HepG2 (cell line): Measurements from ENCODE around the gene PPHLN1. TPM values are rescaled to one million over a fixed set of nuclear protein-coding genes. Genes with fewer than 3 reads are reported as not detected.

Experiments
- ATAC-seq: fragments of 200-7000 bp; cut with Tn5 transposase; 3 replicates; pipeline ENCODE4 v1.9.1; 2020; ENCODE audit warnings: mild to moderate bottlenecking, moderate library complexity
- BruUV-seq: library from RNA; stranded (reverse); fragments of 400-500 nt; replicated peaks from 2 replicates; lab custom pipeline; 2021; lab: Mats Ljungman, UMichigan
- CTCF ChIA-PET: fragments of 300-600 bp; formaldehyde crosslinking; extraction: SDS; loops from one replicate; lab custom pipeline; 2021; ENCODE audit warnings: low total read pairs, inconsistent platforms, low intra/inter-chr PET ratio; lab: Yijun Ruan, JAX
- POLR2A ChIA-PET: fragments of 350-600 bp; sonication (Branson Sonifier 250); formaldehyde crosslinking; loops from one replicate; lab custom pipeline; 2020; ENCODE audit warnings: antibody characterized with exemption, inconsistent platforms; lab: Yijun Ruan, JAX
- DNase-seq: peaks from one replicate; pipeline ENCODE4 v3.0.0-alpha.2; 2015; ENCODE audit warnings: low spot score
- FAIRE-seq: peaks from 3 replicates; lab custom pipeline; 2011; peaks lifted over from hg19 to GRCh38; lab: Jason Lieb, UNC
- H2AFZ ChIP-seq: one replicate; pipeline ENCODE4 v1.6.1; 2011; ENCODE audit warnings: low read length, inconsistent platforms
- H3K27ac ChIP-seq: fragments of 300-600 bp; 3 replicates; pipeline ENCODE4 v1.8.0; 2011; ENCODE audit warnings: mixed run types, mild to moderate bottlenecking, mixed read lengths, low read length, inconsistent platforms; ENCODE audit not compliant: insufficient read depth; ENCODE audit errors: extremely low read length
- H3K27me3 ChIP-seq, 2 experiments: fragments of 200-600 bp in 1 of 2; 2 replicates in 1 of 2; 3 replicates in 1 of 2; pipeline versions ENCODE4 v1.6.0 to v1.8.0; 2011; ENCODE audit warnings: low read length in 2 of 2, mild to moderate bottlenecking in 2 of 2, moderate library complexity in 2 of 2, inconsistent platforms in 1 of 2; ENCODE audit not compliant: insufficient read depth in 2 of 2, control insufficient read depth in 1 of 2
- H3K36me3 ChIP-seq, 2 experiments: fragments of 200-600 bp in 1 of 2; replicated peaks in 1 of 2; 2 replicates in 1 of 2; 3 replicates in 1 of 2; pipeline versions ENCODE4 v1.5.1 to v1.8.0; 2011; ENCODE audit warnings: low read length in 2 of 2, inconsistent platforms in 1 of 2; ENCODE audit not compliant: insufficient read depth in 2 of 2, control insufficient read depth in 1 of 2
- H3K4me1 ChIP-seq: 2 replicates; pipeline ENCODE4 v1.5.1; 2012; ENCODE audit warnings: low read length, inconsistent platforms; ENCODE audit not compliant: insufficient read depth
- H3K4me2 ChIP-seq: 2 replicates; pipeline ENCODE4 v1.6.0; 2011; ENCODE audit warnings: low read depth, low read length, inconsistent platforms
- H3K4me3 ChIP-seq, 3 experiments: fragments of 200-600 bp in 1 of 3; sonication (generic), shearing (Covaris generic) in 1 of 3; replicated peaks in 1 of 3; 2 replicates each; pipeline ENCODE4 v1.5.1; 2011 to 2016; ENCODE audit warnings: low read length in 3 of 3, inconsistent platforms in 2 of 3, low read depth in 2 of 3, mild to moderate bottlenecking in 2 of 3, control low read depth in 1 of 3, mixed read lengths in 1 of 3; ENCODE audit not compliant: insufficient read depth in 1 of 3
- H3K79me2 ChIP-seq: one replicate; pipeline ENCODE4 v1.6.1; 2011; ENCODE audit warnings: low read length, inconsistent platforms; ENCODE audit not compliant: insufficient read depth
- H3K9ac ChIP-seq: 2 replicates; pipeline ENCODE4 v1.6.0; 2011; ENCODE audit warnings: mild to moderate bottlenecking, low read depth, low read length, inconsistent platforms; ENCODE audit not compliant: insufficient read depth
- H3K9me3 ChIP-seq: 2 replicates; pipeline ENCODE4 v1.5.1; 2012; ENCODE audit warnings: mild to moderate bottlenecking, low read length
- H4K20me1 ChIP-seq: 2 replicates; pipeline ENCODE4 v1.6.0; 2011; ENCODE audit warnings: inconsistent platforms, mild to moderate bottlenecking, low read length, moderate library complexity; ENCODE audit not compliant: insufficient read depth
- CEBPB ChIP-seq: IDR thresholded peaks from 2 replicates; pipeline ENCODE4 v1.6.1; 2011; ENCODE audit warnings: low read depth, low read length, improper control_type of control experiment, borderline replicate concordance
- FOXM1 ChIP-seq: sonication (generic); formaldehyde crosslinking; IDR thresholded peaks from 2 replicates; pipeline ENCODE4 v1.5.0; 2020; ENCODE audit warnings: missing genetic modification reagents
- HNF4A ChIP-seq: sonication (generic); formaldehyde crosslinking; IDR thresholded peaks from 2 replicates; pipeline ENCODE4 v1.4.0; 2020; ENCODE audit warnings: missing genetic modification reagents
- IRX3 ChIP-seq: sonication (generic); formaldehyde crosslinking; IDR thresholded peaks from 2 replicates; pipeline ENCODE4 v1.8.1; 2023; ENCODE audit warnings: mild to moderate bottlenecking, low read depth, missing genetic modification reagents, borderline replicate concordance
- NFE2 ChIP-seq: sonication (generic); formaldehyde crosslinking; IDR thresholded peaks from 2 replicates; pipeline ENCODE4 v1.4.0; 2020; ENCODE audit warnings: missing genetic modification reagents
- PHF20 ChIP-seq: sonication (generic); formaldehyde crosslinking; IDR thresholded peaks from 2 replicates; pipeline ENCODE4 v1.5.0; 2020; ENCODE audit warnings: mild to moderate bottlenecking, missing genetic modification reagents
- RARA ChIP-seq: IDR thresholded peaks from 2 replicates; pipeline ENCODE4 v1.6.1; 2016; ENCODE audit warnings: missing genetic modification reagents, missing compliant biosample characterization
- SNAPC5 ChIP-seq: sonication (generic); formaldehyde crosslinking; IDR thresholded peaks from 2 replicates; pipeline ENCODE4 v1.8.1; 2023; ENCODE audit warnings: mild to moderate bottlenecking, missing genetic modification reagents, borderline replicate concordance
- XBP1 ChIP-seq: sonication (generic); formaldehyde crosslinking; IDR thresholded peaks from 2 replicates; pipeline ENCODE4 v1.5.0; 2020; ENCODE audit warnings: missing genetic modification reagents
- ZBED4 ChIP-seq: sonication (generic); formaldehyde crosslinking; IDR thresholded peaks from 2 replicates; pipeline ENCODE4 v1.4.0; 2020; ENCODE audit warnings: missing genetic modification reagents, borderline replicate concordance
- ZNF292 ChIP-seq: sonication (generic); formaldehyde crosslinking; IDR thresholded peaks from 2 replicates; pipeline ENCODE4 v1.8.1; 2022; ENCODE audit warnings: mild to moderate bottlenecking, low read depth, missing genetic modification reagents, borderline replicate concordance
- WGBS: methylation state at CpG from one replicate; pipeline ENCODE4 v1.1.6; 2017; ENCODE audit warnings: low lambda C conversion rate; 5-methylcytosine and 5-hydroxymethylcytosine counted together
- in situ Hi-C: cut with HindIII; loops from 2 replicates; pipeline ENCODE4 v1.10.0; 2017; ENCODE audit warnings: low pct_unique_long_range_greater_than_20kb; ENCODE audit not compliant: extremely low pct_ligation_motif_present
- intact Hi-C: fragments of 100-400 bp; cut with micrococcal nuclease; formaldehyde crosslinking; loops from one replicate; pipeline ENCODE4 v1.10.0; 2022; ENCODE audit not compliant: unreplicated experiment
- polyA plus RNA-seq, 8 experiments: library from polyadenylated mRNA; depleted of rRNA in 3 of 8; stranded (reverse) in 7 of 8; unstranded in 1 of 8; fragments of >200 nt; fragmentation: Illumina TruSeq in 4 of 8; extraction: Trizol in 4 of 8; gene quantifications; 2 replicates each; pipeline versions ENCODE4 v1.2.1 to v1.2.3, GENCODE V29; 2011 to 2016; ENCODE audit warnings: low read depth in 4 of 8, missing spikeins in 1 of 8, mixed read lengths in 1 of 8; ENCODE audit not compliant: insufficient read depth in 1 of 8
- total RNA-seq, 5 experiments: library from RNA; depleted of rRNA; stranded (reverse); fragments of >200 nt; fragmentation: Illumina TruSeq; extraction: Trizol; gene quantifications; 2 replicates each; pipeline ENCODE4 v1.2.3, GENCODE V29; 2016; ENCODE audit warnings: low read depth in 1 of 5

Gene PPHLN1
- total and polyA plus RNA-seq, 2 of the 13 experiments (the other 11 are each of a cell fraction or from before 2014, with no cell fraction given): 43.4 to 66.0 TPM

- TF ChIP-seq SNAPC5 (CRISPR knock-in tag): no peak
- no peak for TF ChIP-seq XBP1
- no peak for TF ChIP-seq FOXM1 (CRISPR knock-in tag)
These were observed 44.1 kb upstream of the PPHLN1 start (continued) for GRCh38 chr12:42281844-42282243.

- POLR2A ChIA-PET: no interaction called here
- CTCF ChIA-PET: no interaction called here
- Histone ChIP-seq H3K4me1 (peaks cover 16% of the 10 kb centered on the region), H3K79me2 (no peaks in the 10 kb centered on the region), H3K9ac (no peak overlapping the region), H3K27ac (no peak overlapping the region), H4K20me1 (no peaks in the 10 kb centered on the region), H3K9me3 (no peaks in the 10 kb centered on the region), H2AFZ (no peak overlapping the region), H3K36me3 (no peaks in the 10 kb centered on the region), H3K4me2 (peak overlapping the region; percentile 23; the same call in 1 of the 2 replicates)
- FAIRE-seq (no peak), DNase-seq (peak; percentile 6)
- 0% methylated on average over 2 of the region's 2 CpGs for WGBS
- TF ChIP-seq CEBPB: 0 out of 2 replicates have a peak, but pooled peaks have one; percentile 11
- TF ChIP-seq ZNF292: no peak
- no peak for TF ChIP-seq ZBED4
- TF ChIP-seq HNF4A: peak; percentile 42; the same call in 1 of the 2 replicates
- no peak for TF ChIP-seq NFE2 (CRISPR knock-in tag)
- TF ChIP-seq RARA: peak; percentile 62
- TF ChIP-seq PHF20 (CRISPR knock-in tag): no peak
- TF ChIP-seq IRX3 (CRISPR knock-in tag): no peak
- TF ChIP-seq, all 625 proteins: peak for 3
- in situ Hi-C loops: no loop called here
- ATAC-seq: peak; percentile 85
- H3K27me3 ChIP-seq: no peaks in the 10 kb centered on the region
- no peak overlapping the region for H3K4me3 ChIP-seq
- intact Hi-C loops: no loop called here
- BruUV-seq: no TSS peak
These were observed 43.7 kb upstream of the PPHLN1 start for GRCh38 chr12:42282294-42282693.
